Suprapubic skin (tissue), 4 donors: Measurements from ENCODE around the gene TBPL1.

Experiments
- EP300 ChIP-seq: sonication (generic); formaldehyde crosslinking; IDR thresholded peaks from one replicate; pipeline ENCODE4 v1.6.1; 2017; ENCODE audit warnings: antibody characterized with exemption
- POLR2A ChIP-seq, 2 donors: fragments of 450-650 bp; IDR thresholded peaks; one replicate each; pipeline ENCODE4 v1.6.1; 2017; ENCODE audit warnings: antibody characterized with exemption in 2 of 2, mild to moderate bottlenecking in 2 of 2, moderate library complexity in 2 of 2
- POLR2AphosphoS5 ChIP-seq, 3 donors: sonication (generic); formaldehyde crosslinking; IDR thresholded peaks; one replicate each; pipeline ENCODE4 v1.6.1; 2017; ENCODE audit warnings: antibody characterized with exemption in 3 of 3
- TF ChIP-seq, protein P1 (sequence below), 2 donors: fragments of 200-600 bp in 1 of 2; fragments of 450-650 bp in 1 of 2; sonication (generic) in 1 of 2; IDR thresholded peaks; one replicate each; pipeline ENCODE4 v1.5.1; 2016 to 2019; ENCODE audit warnings: antibody characterized with exemption in 2 of 2, mild to moderate bottlenecking in 1 of 2, moderate library complexity in 1 of 2

GRCh38 chr6:133991096-133991593 is 38.1 kb downstream of the TBPL1 start:
- TF ChIP-seq, protein P1, sequence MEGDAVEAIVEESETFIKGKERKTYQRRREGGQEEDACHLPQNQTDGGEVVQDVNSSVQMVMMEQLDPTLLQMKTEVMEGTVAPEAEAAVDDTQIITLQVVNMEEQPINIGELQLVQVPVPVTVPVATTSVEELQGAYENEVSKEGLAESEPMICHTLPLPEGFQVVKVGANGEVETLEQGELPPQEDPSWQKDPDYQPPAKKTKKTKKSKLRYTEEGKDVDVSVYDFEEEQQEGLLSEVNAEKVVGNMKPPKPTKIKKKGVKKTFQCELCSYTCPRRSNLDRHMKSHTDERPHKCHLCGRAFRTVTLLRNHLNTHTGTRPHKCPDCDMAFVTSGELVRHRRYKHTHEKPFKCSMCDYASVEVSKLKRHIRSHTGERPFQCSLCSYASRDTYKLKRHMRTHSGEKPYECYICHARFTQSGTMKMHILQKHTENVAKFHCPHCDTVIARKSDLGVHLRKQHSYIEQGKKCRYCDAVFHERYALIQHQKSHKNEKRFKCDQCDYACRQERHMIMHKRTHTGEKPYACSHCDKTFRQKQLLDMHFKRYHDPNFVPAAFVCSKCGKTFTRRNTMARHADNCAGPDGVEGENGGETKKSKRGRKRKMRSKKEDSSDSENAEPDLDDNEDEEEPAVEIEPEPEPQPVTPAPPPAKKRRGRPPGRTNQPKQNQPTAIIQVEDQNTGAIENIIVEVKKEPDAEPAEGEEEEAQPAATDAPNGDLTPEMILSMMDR (IDR thresholded peaks at IDR 0.05), result no peak
- no peak for TF ChIP-seq POLR2AphosphoS5 (IDR thresholded peaks at IDR 0.05)
- no peak for TF ChIP-seq POLR2A (IDR thresholded peaks at IDR 0.05)
- TF ChIP-seq EP300, result no peak
